Esophagus muscularis mucosa (tissue), 4 donors: ENCODE results near the gene CIZ1. TPM values are rescaled to one million over a fixed set of nuclear protein-coding genes. Genes with fewer than 3 reads are reported as not detected.

ENCODE experiments used
- DNase-seq: peaks from one replicate; pipeline ENCODE4 v3.0.0-alpha.2; 2017; ENCODE audit errors: extremely low spot score
- H3K27ac ChIP-seq, 4 donors: fragments of 200-600 bp; sonication (generic); replicated peaks in 1 of 4; 1 replicate in 3 of 4; 2 replicates in 1 of 4; pipeline ENCODE4 v1.5.1; 2016 to 2019; ENCODE audit warnings: mild to moderate bottlenecking in 1 of 4
- H3K27me3 ChIP-seq, 4 donors: fragments of 200-600 bp; sonication (generic); one replicate each; pipeline versions ENCODE4 v1.5.1 to v1.6.0; 2016 to 2019
- H3K36me3 ChIP-seq, 4 donors: fragments of 200-600 bp; sonication (generic); one replicate each; pipeline ENCODE4 v1.5.1; 2016 to 2019
- H3K4me1 ChIP-seq, 4 donors: fragments of 200-600 bp; sonication (generic); one replicate each; pipeline ENCODE4 v1.5.1; 2016 to 2019
- H3K4me3 ChIP-seq, 4 donors: fragments of 200-600 bp; sonication (generic); 1 replicate in 2 of 4; 2 replicates in 2 of 4; pipeline ENCODE4 v1.5.1; 2016 to 2019; ENCODE audit warnings: mild to moderate bottlenecking in 4 of 4, moderate library complexity in 1 of 4
- H3K9me3 ChIP-seq, 4 donors: fragments of 200-600 bp; sonication (generic); 1 replicate in 3 of 4; 2 replicates in 1 of 4; pipeline ENCODE4 v1.5.1; 2016 to 2019
- CTCF ChIP-seq, 3 experiments: fragments of 200-600 bp in 2 of 3; fragments of 450-650 bp in 1 of 3; sonication (generic) in 2 of 3; IDR thresholded peaks; one replicate each; pipeline ENCODE4 v1.5.1; 2017 to 2019; ENCODE audit warnings: antibody characterized with exemption in 3 of 3, mild to moderate bottlenecking in 2 of 3, moderate library complexity in 1 of 3
- EP300 ChIP-seq: sonication (generic); formaldehyde crosslinking; IDR thresholded peaks from one replicate; pipeline ENCODE4 v1.6.1; 2017; ENCODE audit warnings: antibody characterized with exemption
- POLR2A ChIP-seq: fragments of 450-650 bp; IDR thresholded peaks from one replicate; pipeline ENCODE4 v1.6.1; 2017; ENCODE audit warnings: antibody characterized with exemption, moderate library complexity, mild to moderate bottlenecking, low read depth
- POLR2AphosphoS5 ChIP-seq, 2 donors: sonication (generic); formaldehyde crosslinking; IDR thresholded peaks; one replicate each; pipeline ENCODE4 v1.6.1; 2017; ENCODE audit warnings: antibody characterized with exemption in 2 of 2
- WGBS: methylation state at CpG from one replicate; pipeline ENCODE4 v1.1.5; 2018; 5-methylcytosine and 5-hydroxymethylcytosine counted together
- intact Hi-C: fragments of 100-400 bp; cut with DNase I; formaldehyde crosslinking; loops from one replicate; pipeline ENCODE4 v1.15.1; 2023
- total RNA-seq, 4 donors: library from RNA; depleted of rRNA; stranded (reverse); fragments of >200 nt; gene quantifications; one replicate each; pipeline versions ENCODE4 v1.1.0 to v1.2.1, GENCODE V29; 2016

Gene CIZ1
- total RNA-seq, 4 donors from 2014 or later: 57.5 to 110 (median 73.2) TPM

GRCh38 chr9:128116104-128117083 is 75.0 kb downstream of the CIZ1 start:
- H3K36me3 ChIP-seq: peaks cover 3 to 41% (median 40%) of the 10 kb centered on the region in 4 donors
- H3K4me3 ChIP-seq: no peak overlapping the region
- 84% methylated on average over 9 of the region's 16 CpGs for WGBS
- H3K9me3 ChIP-seq: no peaks in the 10 kb centered on the region
- no peaks in the 10 kb centered on the region for H3K27me3 ChIP-seq
- H3K4me1 ChIP-seq: peaks cover 5 to 16% (median 9%) of the 10 kb centered on the region in 4 donors
- no peak for DNase-seq
- no peak overlapping the region for H3K27ac ChIP-seq
- TF ChIP-seq POLR2AphosphoS5 (IDR thresholded peaks at IDR 0.05) (no peak), CTCF (IDR thresholded peaks at IDR 0.05) (no peak), POLR2A (no peak), EP300 (no peak)
- intact Hi-C loops: loop anchor here (2.0 to 5.0 kb wide), 2 partner anchors 84 to 174 kb away; no protein-coding TSS in a partner anchor

Other genes starting within 250 kb of the CIZ1 start
- gene EEIG1, start 210.6 kb downstream of the CIZ1 start, total RNA-seq: 10 to 100 TPM; 12.4 to 29.5 (median 20.0) TPM
- 10 to 100 TPM in 2 of 4 donors, 1 to 10 TPM in 2; 5.4 to 12.0 (median 9.7) TPM for gene NAIF1, start 124.3 kb downstream of the CIZ1 start, total RNA-seq
- gene SLC25A25, start 123.3 kb downstream of the CIZ1 start, total RNA-seq: 100 to 1,000 TPM in 1 of 4 donors, 10 to 100 TPM in 3; 14.5 to 140 (median 21.3) TPM
- gene PTGES2, start 63.8 kb downstream of the CIZ1 start, total RNA-seq: 10 to 100 TPM; 58.0 to 72.7 (median 60.5) TPM
- 1 to 10 TPM in 1 of 4 donors, under 1 TPM in 1, not detected in 2; 0.83 to 6.2 TPM for gene LCN2, start 42.1 kb downstream of the CIZ1 start, total RNA-seq
- 100 to 1,000 TPM; 132 to 213 (median 148) TPM for gene BBLN, start 31.3 kb downstream of the CIZ1 start, total RNA-seq
- gene DNM1, start 11.8 kb upstream of the CIZ1 start, total RNA-seq: 10 to 100 TPM; 10.9 to 27.0 (median 16.8) TPM
- 100 to 1,000 TPM in 2 of 4 donors, 10 to 100 TPM in 2; 71.1 to 108 (median 101) TPM for gene GOLGA2, start 84.4 kb upstream of the CIZ1 start, total RNA-seq
- 10 to 100 TPM; 16.2 to 26.6 (median 21.0) TPM for gene SWI5, start 84.7 kb upstream of the CIZ1 start, total RNA-seq
- 10 to 100 TPM in 1 of 4 donors, 1 to 10 TPM in 3; 5.4 to 13.2 (median 9.5) TPM for gene TRUB2, start 130.9 kb upstream of the CIZ1 start, total RNA-seq
- 10 to 100 TPM; 23.3 to 37.6 (median 30.1) TPM for gene COQ4, start 131.3 kb upstream of the CIZ1 start, total RNA-seq
- 10 to 100 TPM; 15.8 to 35.6 (median 25.5) TPM for gene SLC27A4, start 149.0 kb upstream of the CIZ1 start, total RNA-seq
- 10 to 100 TPM; 25.3 to 36.8 (median 28.3) TPM for gene URM1, start 179.8 kb upstream of the CIZ1 start, total RNA-seq
- gene CERCAM, start 229.3 kb upstream of the CIZ1 start, total RNA-seq: 10 to 100 TPM; 21.7 to 31.0 (median 27.5) TPM